ENCODE measurements around the gene TSPAN12. TPM values are rescaled to one million over a fixed set of nuclear protein-coding genes. Genes with fewer than 3 reads are reported as not detected.

The TSPAN12 gene
- total RNA-seq, 1 donor from 2014 or later, result 11.7 TPM

GRCh38 chr7:120807390-120807789 lies 50.6 kb downstream of the TSPAN12 start:
- no peak for DNase-seq (ENCODE audit: low read depth)
- no peak overlapping the region for H3K4me3 ChIP-seq (ENCODE audit: low read depth, low read length)
- no peak for TF ChIP-seq CTCF (conservative IDR thresholded peaks at IDR 0.05; ENCODE audit: low read depth, low read length)

GRCh38 chr7:120806669-120807068 lies 51.3 kb downstream of the TSPAN12 start:
- no peak for TF ChIP-seq CTCF (conservative IDR thresholded peaks at IDR 0.05; ENCODE audit: low read depth, low read length)
- no peak overlapping the region for H3K4me3 ChIP-seq (ENCODE audit: low read depth, low read length)
- peak; percentile 62 for DNase-seq (ENCODE audit: low read depth)

GRCh38 chr7:120805636-120806388 lies 52.1 kb downstream of the TSPAN12 start:
- peak; percentile 90 for TF ChIP-seq CTCF (conservative IDR thresholded peaks at IDR 0.05; ENCODE audit: low read depth, low read length)
- no peak for DNase-seq (ENCODE audit: low read depth)
- H3K4me3 ChIP-seq (ENCODE audit: low read depth, low read length), result no peak overlapping the region

GRCh38 chr7:120802751-120803150 lies 55.2 kb downstream of the TSPAN12 start:
- DNase-seq (ENCODE audit: low read depth), result no peak
- no peak overlapping the region for H3K4me3 ChIP-seq (ENCODE audit: low read depth, low read length)
- no peak for TF ChIP-seq CTCF (conservative IDR thresholded peaks at IDR 0.05; ENCODE audit: low read depth, low read length)

GRCh38 chr7:120799813-120800475 lies 58.0 kb downstream of the TSPAN12 start:
- TF ChIP-seq CTCF (conservative IDR thresholded peaks at IDR 0.05; ENCODE audit: low read depth, low read length), result no peak
- no peak for DNase-seq (ENCODE audit: low read depth)
- H3K4me3 ChIP-seq (ENCODE audit: low read depth, low read length), result no peak overlapping the region

GRCh38 chr7:120799147-120799546 lies 58.8 kb downstream of the TSPAN12 start:
- no peak for TF ChIP-seq CTCF (conservative IDR thresholded peaks at IDR 0.05; ENCODE audit: low read depth, low read length)
- no peak for DNase-seq (ENCODE audit: low read depth)
- H3K4me3 ChIP-seq (ENCODE audit: low read depth, low read length), result no peak overlapping the region

All from epithelial cell of proximal tubule (primary cell).